Inflammatory macrophage (primary cell): Measurements from ENCODE around the gene THAP4.

Source experiments
- DNase-seq, 2 donors: peaks; one replicate each; pipeline ENCODE4 v3.0.0-alpha.2; 2020 to 2022

Gene THAP4

DNA sequence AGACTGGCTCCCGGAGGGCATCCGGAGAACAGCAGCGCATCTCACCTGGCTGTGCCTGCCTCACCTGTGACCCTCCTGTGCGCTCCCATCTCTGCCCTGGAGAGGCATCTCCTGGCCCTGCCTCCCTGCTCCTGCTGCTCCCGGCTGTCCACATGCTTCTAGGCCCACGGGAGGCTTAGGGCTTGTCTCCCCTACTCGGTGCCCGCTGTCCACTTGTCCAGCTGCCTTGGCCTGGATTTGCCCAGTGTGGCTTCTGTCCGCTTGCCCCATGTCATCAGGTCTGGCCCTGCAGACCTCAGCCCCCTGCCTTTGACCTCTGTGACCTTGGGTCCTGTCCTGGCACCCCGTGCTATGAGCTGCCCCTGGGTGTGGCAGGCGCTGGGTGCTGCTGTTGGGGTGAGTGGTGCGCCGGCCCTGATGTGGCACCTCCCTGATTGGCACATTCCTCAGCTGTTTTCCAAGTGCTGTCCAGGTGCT lies 73.9 kb downstream of the THAP4 start:
- DNase-seq = no peak

DNA sequence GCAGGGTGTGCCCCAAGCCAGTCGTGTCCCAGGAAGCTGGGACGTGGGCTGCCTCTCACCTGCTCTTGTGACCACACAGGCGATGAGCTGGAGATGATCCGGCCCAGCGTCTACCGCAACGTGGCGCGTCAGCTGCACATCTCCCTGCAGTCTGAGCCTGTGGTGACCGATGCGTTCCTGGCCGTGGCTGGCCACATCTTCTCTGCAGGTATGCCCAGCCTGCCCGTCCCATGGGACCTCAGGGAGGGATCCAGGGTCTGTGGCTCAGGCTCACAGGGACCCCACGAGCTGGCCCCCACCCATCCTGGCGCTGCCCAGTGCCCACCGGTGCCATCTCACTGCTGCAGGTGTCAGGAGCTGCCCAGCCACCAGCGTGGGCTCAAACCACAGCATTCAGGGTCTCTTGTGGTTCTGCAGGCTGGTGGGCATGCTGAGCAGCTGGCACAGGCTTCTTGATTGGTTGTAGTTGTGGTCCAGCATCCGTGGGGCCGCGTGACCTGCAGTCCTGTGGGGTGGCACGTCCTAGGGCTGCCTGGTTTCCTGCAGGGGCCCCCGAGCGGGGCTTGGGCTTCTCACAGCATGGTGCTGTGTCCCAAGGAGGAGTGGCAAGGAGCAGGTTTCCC lies 74.6 kb downstream of the THAP4 start:
- no peak for DNase-seq

DNA sequence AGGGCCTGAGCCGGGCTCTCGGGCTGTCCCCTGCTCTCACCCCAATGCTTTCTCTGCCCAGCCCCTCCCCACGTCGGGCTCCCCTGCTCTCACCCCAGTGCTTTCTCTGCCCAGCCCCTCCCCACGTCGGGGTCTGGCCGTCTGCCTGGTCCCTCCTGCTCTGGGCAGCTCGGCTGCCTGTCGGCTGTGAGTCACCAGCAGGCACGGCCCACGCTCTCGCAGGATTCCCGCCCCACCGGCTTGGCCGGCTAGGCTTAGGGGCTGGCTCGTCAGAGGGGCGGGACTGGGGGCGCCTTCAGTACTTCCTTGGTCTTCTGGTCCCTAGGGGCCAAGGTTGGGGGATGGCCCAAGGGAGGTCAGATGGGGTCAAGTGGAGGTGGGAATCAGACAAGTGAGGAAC lies 75.1 kb downstream of the THAP4 start:
- no peak for DNase-seq

DNA sequence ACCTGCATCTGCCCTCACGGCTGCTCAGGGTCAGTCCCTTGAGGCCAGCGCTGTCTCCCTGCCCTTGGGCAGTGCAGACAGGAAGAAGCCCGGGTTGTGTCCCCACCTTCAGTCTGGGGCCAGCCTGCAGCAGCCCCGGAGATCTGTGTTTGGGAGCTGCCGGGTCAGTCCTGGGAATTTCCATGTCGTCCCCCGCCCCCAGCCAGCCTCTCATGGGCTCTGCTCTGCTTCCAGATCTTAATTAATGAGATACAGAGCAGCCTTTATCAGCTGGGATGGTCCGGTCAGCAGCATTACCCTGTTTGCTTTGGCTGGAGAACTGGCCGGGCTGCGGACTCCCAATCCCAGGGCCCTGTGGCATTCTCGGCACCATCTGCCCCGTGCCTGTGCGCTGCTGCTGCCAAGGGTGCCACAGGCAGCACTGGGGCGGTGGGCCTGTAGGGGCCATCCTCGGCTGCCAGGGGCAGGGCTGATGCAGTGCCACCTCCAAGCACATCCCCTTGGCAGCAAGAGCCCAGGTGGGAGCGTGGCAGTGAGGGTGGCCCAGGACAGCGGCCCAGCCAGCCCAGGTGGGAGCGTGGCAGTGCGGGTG lies 76.0 kb downstream of the THAP4 start:
- no peak for DNase-seq

DNA sequence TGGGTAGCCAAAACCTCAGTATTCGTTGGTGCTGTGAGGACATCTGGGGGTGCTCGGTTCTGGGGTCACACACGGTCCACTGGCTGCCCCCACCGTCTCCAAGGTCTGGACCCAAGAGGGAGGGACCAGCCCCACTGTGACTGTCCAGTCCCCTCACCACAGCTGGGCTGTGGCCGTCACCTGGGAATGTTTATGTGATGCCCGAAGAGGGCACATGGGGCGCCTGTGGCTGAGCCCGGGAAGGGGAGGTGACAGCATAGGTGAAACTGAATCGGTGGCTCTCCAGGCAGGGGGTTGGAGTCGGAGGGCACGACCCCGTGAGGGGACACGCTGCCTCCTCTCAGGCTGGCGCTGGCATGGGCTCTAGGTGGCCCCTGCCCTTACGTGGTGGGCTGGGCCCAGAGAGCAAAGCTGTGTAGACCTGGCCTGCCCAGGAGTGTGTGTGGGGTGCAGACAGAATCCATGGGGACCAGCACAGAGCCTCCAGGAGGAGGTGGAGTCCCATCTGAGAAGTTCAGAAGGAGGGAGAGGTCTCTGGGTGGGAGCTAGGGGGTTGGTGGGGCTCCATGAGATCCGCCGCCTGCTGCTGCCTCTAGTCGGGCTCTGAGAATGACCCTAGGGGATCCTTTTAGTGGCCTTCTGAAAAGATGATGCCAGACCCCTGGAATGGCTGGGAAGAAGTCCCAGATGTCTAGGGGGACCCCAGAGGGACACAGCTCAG lies 76.6 kb downstream of the THAP4 start:
- no peak for DNase-seq

DNA sequence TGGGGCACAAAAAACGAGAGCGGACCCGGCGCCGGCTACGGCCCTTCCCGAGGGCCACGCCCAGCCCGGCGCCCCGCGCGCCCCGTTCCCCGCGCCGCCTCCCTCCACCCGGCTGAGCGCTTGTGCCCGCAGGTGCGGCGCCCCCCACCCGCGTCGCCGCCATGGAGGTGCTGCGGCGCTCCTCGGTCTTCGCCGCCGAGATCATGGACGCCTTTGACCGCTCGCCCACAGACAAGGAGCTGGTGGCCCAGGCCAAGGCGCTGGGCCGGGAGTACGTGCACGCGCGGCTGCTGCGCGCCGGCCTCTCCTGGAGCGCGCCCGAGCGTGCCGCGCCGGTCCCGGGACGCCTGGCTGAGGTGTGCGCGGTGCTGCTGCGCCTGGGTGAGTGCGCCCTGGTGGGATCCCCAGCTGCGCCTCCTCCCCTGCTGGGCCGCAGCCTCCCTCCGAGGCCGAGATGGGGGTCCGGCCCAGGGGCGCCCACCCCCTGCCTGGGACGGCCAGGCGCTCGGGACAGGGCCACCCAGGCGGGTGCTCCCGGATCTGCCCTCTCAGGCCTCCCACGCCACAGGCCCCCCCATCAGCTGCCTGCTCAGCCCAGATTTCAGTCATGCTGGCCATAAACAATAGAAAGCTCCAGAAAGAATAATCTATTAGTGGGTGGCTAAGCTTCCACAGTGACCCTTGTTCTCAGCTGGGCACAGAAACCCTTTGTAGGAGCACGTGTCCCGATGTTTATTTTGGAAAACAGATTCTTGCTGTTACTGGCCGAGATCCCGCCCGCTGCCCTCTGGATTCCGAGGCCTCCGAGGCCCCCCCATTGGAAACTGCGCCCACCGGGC lies 77.4 kb downstream of the THAP4 start:
- DNase-seq = peak in 1 of 2 donors; percentile 35

DNA sequence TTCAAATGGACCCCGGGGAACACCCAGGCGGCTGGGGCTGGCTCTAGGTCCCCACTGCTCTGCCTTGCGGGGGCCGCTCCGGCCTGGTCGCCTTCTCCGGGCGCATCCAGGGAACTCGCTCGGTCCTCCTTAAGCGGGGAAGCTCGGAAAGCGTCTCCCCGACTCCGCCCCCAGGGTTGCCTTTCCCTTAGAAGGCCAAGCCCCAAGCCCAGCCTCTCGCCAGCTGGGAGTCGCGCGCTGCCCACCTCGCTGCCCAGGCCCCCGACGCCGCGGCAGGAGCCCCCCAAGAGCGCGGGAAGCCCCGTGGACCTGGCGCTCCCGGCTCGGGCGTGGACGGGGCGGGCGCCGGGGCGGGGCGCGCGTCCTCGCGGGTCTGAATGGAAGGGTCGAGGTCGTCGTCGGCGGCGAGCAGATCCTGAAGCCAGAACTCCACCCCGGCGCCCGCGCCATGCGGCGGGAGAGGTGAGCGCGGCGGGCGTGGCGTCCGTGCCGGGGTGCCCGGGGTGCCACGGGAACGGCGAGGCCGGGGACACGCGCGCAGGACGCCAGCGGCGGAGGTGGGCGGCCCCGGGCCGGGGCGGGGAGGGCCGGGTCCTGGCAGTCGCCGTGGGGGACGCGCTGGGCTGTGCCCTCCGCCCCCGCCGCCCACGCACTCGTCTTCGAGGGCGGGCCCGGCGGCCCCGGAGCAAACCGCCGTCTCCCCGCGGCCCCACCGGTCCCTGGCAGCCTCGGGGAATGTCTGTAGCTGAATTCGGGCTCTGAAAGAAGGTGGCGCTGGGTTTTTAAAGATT lies 78.2 kb downstream of the THAP4 start, which contains the start of gene BOK:
Gene BOK (plus strand): TSS at position 214 of the 791 bp plus-strand sequence. CDS start 739 bp downstream, outside the sequence.
- peak; percentile 8 to 53 for DNase-seq

DNA sequence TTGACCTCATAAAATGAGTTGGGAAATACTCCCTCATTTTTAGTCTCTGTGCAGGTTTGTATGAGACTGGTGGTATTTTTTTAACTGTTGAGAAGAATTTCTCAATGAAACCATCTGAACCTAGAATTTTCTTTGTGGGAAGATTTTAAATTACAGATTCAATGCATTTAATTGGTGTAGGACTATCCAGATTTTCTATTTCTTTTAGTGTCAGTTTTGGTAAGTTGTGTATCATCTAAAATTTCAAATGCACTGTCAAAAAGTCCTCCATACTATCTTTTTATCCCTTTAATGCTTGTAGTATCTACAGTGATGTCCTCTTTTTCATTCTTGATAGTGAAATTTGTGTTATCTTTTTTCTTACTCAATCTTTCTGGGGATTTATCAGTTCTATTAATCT lies 80.2 kb downstream of the THAP4 start:
- DNase-seq = no peak

DNA sequence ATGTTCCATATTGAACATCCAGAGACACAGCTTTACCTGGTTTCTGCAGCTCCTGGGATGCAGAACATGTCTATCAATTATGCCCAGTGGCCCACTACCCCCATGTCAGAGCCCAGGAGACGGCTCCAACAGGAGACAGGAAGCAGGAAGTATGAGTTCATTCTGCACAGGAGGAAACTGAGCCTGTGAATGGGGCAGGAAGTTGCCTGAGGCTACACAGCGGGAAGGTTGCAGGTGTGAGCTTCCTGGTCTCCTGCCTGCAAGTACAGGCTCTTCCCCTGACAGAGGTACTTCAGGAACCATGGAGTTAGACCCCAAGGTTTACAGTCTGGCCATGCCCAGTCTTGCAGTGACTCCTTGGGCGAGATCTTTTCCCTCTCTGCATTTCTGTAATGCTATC lies 81.2 kb downstream of the THAP4 start:
- no peak for DNase-seq

DNA sequence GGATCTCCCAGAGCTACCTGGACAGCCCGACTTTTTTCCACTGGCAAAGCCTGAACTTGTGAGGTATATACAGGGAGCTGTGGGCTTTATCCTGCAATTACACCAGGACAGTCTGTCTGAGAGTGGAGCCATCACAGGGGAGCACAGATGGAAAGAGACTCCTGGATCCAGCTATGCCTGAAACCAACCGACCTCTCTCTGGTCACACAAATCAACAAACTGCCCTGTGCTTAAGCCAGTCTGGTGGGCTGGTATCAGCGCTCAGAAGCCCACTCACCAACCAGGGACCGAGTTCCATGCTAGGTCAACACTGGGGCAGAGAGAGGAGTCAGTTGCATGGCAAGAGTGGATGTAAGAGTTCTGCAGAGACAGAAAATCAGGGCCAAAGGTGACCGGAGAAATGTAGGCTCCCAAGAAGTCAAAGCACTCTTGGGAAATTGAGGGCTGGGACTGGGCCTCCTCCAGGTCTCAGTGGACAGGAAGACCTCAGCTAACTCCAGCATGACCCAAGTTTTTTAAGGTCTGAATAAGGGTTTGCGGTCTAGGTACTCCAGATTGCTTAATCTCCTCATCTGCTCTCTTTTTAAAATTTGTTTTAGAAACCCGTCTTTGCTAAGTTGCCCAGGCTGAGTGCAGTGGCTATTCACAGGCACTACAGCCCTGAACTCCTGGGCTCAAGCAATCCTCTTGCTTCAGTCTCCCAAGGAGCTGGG lies 82.2 kb downstream of the THAP4 start:
- DNase-seq = no peak

DNA sequence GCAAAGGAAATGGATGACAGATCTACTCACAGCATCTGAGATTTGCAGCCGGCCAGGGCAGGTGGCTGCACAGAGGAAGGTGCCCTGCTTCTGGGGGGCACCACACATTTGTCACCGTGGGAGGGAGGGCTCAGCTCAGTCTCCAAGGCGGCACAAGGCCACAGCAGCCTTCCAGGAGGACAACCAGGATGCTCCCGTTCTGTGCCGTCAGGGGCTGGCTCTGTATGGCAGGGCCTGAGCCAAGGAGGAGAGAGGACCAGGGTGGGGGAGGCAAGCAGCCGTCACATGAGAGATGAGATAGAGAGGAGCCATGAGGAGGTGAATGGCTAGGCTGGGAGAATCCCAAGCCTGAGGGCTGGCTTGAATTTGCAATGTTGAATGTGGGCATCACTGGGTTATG lies 83.0 kb downstream of the THAP4 start:
- no peak for DNase-seq

DNA sequence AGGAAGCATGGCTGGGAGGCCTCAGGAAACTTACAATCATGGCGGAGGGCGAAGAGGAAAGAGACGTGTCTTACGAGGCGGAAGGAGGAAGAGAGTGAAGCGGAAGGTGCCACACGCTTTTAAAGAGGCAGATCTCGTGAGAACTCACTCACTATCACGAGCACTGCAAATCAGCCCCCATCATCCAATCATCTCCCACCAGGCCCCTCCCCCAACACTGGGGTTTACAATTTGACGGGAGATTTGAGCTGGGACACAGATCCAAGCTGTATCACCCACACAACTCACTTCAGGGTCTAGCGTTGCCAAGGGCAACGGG lies 83.5 kb downstream of the THAP4 start:
- DNase-seq = no peak

DNA sequence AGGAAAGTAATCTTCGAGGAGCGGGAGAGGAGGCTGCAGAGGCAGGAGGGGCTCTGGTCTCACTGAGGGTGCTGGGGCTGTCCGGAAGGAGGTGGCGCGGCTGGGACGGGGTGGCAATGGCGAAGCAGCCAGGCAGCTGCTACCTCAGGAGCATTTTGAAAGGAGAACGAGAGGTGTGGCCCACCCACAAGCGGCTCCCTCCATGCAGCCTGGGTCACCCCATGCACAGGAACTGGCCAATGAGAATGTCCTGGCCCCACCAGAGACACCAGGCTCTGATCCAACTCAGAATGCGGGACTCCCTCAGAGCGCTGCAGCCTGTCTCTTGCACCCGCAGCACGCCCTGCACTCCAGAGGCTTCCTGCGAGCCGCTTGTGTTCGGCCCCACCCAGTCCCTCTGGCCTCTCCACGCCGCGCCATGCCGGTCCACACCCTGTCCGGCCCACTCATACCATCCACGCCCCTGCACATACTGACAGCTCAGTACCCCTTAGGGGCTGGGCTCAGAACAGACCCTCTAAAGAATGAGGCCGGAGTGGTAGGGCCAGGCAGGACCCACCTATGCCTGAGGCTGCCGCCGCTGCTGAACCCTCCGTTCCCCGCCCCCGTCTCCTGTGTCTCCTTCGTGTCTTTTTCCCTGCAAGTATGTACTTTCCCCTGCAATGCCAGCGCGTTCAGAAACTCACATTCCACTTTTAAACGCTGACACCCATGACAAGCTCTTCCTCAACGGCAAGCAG lies 84.8 kb downstream of the THAP4 start:
- no peak for DNase-seq

DNA sequence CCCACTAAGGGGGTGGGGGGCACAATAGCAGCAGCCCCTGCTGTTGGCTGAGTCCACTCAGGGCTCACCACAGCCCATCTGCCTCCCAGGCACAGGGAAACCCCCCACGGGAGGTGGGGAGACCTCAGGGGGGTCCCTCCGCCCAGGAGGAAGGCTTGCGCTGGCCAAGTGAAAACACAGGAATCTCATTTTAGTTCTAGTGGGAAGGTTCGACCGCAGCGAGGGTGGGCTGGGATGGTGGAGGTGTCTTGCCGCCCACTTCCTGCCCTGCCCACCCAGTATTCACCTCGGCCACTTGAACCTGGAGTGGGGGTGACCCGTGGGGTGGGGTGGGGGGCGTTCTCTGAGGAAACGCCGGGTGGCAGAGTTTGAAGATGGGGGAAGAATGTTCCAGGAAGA lies 85.4 kb downstream of the THAP4 start:
- DNase-seq = no peak

DNA sequence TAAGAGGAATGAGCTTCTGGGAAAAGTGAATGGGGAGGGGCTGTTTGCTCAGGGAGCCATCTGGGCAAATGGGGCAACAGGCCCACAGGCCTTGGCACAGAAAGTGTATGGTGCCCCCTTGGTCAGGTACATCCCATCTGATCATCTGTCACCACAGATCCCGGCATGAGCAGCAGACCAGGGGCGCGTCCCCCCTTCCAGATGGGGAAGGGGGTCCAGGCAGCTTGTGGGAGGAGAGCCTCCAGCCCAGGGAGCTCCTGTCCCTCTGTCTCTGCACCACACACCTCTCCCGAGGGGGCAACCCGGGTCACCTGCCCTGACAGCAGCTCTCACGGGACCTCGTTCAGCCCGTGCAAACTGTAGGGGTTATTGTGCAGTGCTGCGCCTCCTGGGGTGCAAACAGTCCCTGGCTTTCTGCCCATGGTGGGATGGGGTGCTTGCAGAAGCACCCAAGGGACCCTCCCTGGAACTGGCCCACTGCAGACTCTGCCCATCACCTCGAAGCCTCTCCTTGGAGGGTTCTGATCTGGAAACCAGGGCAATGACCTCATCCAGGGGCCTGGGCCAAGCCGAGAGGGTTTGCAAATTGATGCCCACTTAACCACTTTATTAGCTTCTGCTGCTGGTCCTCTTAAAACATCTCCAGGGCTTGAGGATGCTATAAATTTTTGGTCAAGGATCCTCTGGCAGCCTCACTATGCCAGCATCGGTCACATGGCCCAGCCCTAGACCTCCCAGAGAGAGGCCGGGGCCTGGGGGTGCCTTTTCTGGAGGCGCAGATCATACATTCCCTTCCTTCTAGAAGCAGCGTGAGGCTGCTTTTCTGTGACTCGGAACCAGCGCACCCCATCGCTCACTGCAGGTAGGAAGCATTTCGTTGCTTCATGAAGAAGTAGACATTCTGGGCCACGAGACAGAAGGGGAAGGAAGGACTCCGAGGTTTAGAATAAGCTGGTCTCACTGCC lies 86.1 kb downstream of the THAP4 start:
- DNase-seq = no peak

DNA sequence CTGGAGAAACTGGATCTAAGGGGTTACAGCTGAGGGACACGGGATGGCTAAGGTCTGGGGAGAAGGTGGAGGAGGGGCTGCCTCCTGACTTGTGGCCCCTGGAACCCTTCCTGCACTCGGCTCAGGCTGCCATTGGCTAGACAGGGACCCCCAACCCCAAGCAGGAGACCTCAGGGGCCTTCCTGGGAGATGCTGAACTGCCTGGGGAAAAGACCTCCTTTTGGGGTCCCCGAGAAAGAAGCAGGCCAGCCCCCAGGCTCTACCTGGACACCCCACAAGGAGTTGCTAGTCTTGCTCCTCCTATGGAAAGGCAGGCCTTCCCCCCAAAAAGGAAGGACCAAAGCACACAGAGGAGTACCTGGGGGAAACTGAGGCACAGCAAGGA lies 88.5 kb downstream of the THAP4 start:
- DNase-seq = no peak

DNA sequence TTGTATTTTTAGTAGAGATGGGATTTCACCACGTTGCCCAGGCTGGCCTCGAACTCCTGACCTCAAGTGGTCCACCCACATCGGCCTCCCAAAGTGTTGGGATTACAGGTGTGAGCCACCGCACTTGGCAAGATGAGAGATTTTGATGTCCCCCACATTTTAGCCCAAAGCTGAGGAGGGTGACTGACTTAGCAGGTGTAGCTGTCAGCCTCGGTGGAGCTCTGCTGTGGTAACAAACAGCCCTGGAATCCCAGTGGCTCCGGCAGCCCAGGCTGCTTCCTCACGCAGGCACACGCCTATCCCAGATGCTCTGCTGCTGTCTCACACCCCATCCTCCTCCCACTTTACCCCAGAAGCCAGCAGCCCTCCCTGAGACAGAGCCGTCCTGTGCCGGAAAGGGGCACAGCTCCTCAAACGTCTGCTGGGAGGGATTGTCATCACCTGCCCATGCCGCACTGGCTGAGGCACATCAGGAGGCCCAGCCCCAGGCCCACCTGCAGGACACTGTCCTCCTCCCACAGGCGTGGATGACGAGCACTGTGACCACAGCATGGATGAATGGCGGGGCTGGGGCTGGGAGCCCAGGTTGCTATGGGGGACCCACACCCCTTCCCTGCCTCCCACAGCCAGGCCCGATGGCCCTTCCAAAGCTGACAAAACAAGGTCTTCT lies 89.0 kb downstream of the THAP4 start:
- DNase-seq = no peak

DNA sequence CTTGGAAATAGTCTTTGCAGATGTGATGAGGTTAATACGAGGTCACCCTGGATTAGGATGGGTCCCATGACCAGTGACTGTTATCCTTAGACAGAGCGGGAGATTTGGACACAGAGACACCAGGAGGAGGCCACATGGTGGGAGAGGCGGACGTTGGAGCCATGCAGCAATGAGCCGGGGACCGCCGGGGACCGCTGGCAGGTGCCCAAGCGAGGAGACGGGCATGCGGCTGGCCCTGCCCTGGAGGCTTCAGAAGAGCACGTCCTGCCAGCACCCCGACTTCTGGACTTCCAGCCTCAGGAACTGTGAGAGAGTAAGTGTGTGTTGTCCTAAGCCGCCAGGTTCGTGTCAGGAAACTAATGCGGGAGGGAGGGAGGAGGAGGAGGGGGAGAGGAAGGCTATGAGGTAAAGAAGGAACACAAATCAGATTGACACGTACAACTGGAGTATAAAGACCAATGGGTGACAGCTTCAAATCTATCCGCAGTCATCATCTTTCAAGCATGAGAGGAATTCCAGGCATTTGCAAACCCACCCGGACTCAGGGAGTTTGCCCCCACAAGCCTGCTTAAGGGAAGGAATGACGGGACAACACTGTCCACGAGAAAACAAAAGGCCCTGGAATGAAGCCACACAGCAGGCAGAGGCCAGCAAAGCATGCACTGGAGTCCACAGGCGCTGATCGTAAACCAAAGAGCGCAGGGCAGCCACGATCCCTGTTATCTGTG lies 90.0 kb downstream of the THAP4 start:
- DNase-seq = no peak
